Colonic mucosa (tissue), 4 donors: Measurements from ENCODE around the gene PTK6. TPM values are rescaled to one million over a fixed set of nuclear protein-coding genes. Genes with fewer than 3 reads are reported as not detected.

ENCODE experiments used
- DNase-seq: peaks from one replicate; pipeline ENCODE4 v3.0.0-alpha.2; 2020
- H3K27ac ChIP-seq: fragments of 200-600 bp; one replicate; pipeline ENCODE4 v1.8.0; 2021
- H3K27me3 ChIP-seq: fragments of 200-600 bp; one replicate; pipeline ENCODE4 v1.8.0; 2021
- H3K36me3 ChIP-seq: fragments of 200-600 bp; one replicate; pipeline ENCODE4 v1.8.0; 2021
- H3K4me1 ChIP-seq: fragments of 200-600 bp; one replicate; pipeline ENCODE4 v1.8.0; 2021; ENCODE audit warnings: mild to moderate bottlenecking
- H3K4me3 ChIP-seq: fragments of 200-600 bp; one replicate; pipeline ENCODE4 v1.8.0; 2021
- H3K9ac ChIP-seq, 2 donors: one replicate each; pipeline ENCODE4 v1.7.0; 2013; ENCODE audit warnings: control low read depth in 2 of 2, low read depth in 2 of 2, low read length in 2 of 2
- H3K9me3 ChIP-seq: fragments of 200-600 bp; one replicate; pipeline ENCODE4 v1.8.0; 2021
- intact Hi-C: fragments of 100-400 bp; cut with DNase I; formaldehyde crosslinking; loops from one replicate; pipeline ENCODE4 v1.14.1; 2022
- total RNA-seq, 2 donors: library from RNA; stranded (reverse); fragmentation: NEBNext Ultra II Directional in 1 of 2; extraction: Animal tissue kit (Norgen Biotek cat#: 25700) in 1 of 2; gene quantifications; one replicate each; pipeline ENCODE4 v1.2.1, GENCODE V29; 2021
- TF ChIP-seq, protein P1 (sequence below): fragments of 200-600 bp; IDR thresholded peaks from one replicate; pipeline ENCODE4 v1.8.0; 2022; ENCODE audit warnings: antibody characterized with exemption, mild to moderate bottlenecking
- donor health status: healthy.
- donor health status: DM: no; HTN: no; CAD: no.
- donor health status: DM: no; HTN: no; CAD: no.

The PTK6 gene
- total RNA-seq, 2 donors from 2014 or later, result 69.0 to 91.1 TPM

DNA sequence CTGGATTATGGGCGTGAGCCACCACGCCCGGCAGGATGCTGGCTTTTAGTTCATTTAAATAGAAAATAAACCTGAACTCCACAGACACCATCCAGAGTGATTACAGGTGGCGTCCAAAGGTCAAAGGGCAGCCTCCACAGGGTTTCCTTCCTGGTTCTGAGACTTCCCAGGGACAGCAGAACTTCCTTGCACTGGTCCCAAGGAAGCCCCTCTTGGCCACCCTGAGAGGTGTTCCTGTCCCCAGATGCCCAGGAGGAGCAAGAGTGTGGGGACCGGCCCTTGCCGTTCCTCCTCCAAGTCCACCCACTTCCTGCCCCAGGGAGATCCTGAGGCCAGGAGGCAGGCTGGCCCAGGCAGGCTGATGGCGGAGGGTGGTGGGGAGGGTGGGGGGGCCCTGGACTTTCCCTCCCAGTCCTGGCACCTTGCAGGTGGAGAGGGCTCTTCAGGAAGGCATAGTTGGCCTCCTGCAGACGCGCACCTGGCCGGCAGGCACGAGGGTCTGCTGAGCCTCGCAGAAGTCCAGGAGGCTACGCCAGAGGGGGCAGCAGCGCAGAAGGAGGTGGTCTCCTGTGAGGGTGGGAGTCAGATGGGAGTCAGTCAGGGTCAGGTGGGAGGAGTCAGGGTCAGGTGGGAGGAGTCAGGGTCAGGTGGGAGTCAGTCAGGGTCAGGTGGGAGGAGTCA, 21.8 kb upstream of the PTK6 start:
- Histone ChIP-seq H3K27ac (no peak overlapping the region), H3K36me3 (peaks cover 9% of the 10 kb centered on the region), H3K9ac (no peak overlapping the region), H3K9me3 (no peaks in the 10 kb centered on the region), H3K4me3 (no peak overlapping the region), H3K4me1 (no peaks in the 10 kb centered on the region), H3K27me3 (no peaks in the 10 kb centered on the region)
- DNase-seq, result peak; percentile 63
- intact Hi-C loops, result no loop called here
- TF ChIP-seq, protein P1, sequence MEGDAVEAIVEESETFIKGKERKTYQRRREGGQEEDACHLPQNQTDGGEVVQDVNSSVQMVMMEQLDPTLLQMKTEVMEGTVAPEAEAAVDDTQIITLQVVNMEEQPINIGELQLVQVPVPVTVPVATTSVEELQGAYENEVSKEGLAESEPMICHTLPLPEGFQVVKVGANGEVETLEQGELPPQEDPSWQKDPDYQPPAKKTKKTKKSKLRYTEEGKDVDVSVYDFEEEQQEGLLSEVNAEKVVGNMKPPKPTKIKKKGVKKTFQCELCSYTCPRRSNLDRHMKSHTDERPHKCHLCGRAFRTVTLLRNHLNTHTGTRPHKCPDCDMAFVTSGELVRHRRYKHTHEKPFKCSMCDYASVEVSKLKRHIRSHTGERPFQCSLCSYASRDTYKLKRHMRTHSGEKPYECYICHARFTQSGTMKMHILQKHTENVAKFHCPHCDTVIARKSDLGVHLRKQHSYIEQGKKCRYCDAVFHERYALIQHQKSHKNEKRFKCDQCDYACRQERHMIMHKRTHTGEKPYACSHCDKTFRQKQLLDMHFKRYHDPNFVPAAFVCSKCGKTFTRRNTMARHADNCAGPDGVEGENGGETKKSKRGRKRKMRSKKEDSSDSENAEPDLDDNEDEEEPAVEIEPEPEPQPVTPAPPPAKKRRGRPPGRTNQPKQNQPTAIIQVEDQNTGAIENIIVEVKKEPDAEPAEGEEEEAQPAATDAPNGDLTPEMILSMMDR, result no peak

- no peaks in the 10 kb centered on the region for H3K27me3 ChIP-seq
- no peak overlapping the region for H3K4me3 ChIP-seq
- DNase-seq, result no peak
- H3K9ac ChIP-seq, result no peak overlapping the region
- H3K4me1 ChIP-seq, result no peaks in the 10 kb centered on the region
- TF ChIP-seq, protein P1, result no peak
- intact Hi-C loops, result no loop called here
- H3K9me3 ChIP-seq, result no peaks in the 10 kb centered on the region
- H3K36me3 ChIP-seq, result peaks cover 3% of the 10 kb centered on the region
- H3K27ac ChIP-seq, result no peak overlapping the region
These were observed 20.3 kb upstream of the PTK6 start for GRCh38 chr20:63557481-63557891.

GRCh38 chr20:63556873-63557478, 19.8 kb upstream of the PTK6 start:
- H3K9ac ChIP-seq, result no peak overlapping the region
- H3K4me3 ChIP-seq, result no peak overlapping the region
- H3K36me3 ChIP-seq, result no peaks in the 10 kb centered on the region
- no peaks in the 10 kb centered on the region for H3K27me3 ChIP-seq
- H3K4me1 ChIP-seq, result no peaks in the 10 kb centered on the region
- TF ChIP-seq, protein P1, result no peak
- intact Hi-C loops, result no loop called here
- DNase-seq, result no peak
- H3K27ac ChIP-seq, result no peak overlapping the region
- no peaks in the 10 kb centered on the region for H3K9me3 ChIP-seq

GRCh38 chr20:63555661-63556381, 18.6 kb upstream of the PTK6 start:
- Histone ChIP-seq H3K4me3 (no peak overlapping the region), H3K27ac (no peak overlapping the region), H3K9me3 (no peaks in the 10 kb centered on the region), H3K27me3 (no peaks in the 10 kb centered on the region), H3K36me3 (no peaks in the 10 kb centered on the region), H3K4me1 (no peaks in the 10 kb centered on the region), H3K9ac (no peak overlapping the region)
- TF ChIP-seq, protein P1, result no peak
- DNase-seq, result no peak
- intact Hi-C loops, result no loop called here

DNA sequence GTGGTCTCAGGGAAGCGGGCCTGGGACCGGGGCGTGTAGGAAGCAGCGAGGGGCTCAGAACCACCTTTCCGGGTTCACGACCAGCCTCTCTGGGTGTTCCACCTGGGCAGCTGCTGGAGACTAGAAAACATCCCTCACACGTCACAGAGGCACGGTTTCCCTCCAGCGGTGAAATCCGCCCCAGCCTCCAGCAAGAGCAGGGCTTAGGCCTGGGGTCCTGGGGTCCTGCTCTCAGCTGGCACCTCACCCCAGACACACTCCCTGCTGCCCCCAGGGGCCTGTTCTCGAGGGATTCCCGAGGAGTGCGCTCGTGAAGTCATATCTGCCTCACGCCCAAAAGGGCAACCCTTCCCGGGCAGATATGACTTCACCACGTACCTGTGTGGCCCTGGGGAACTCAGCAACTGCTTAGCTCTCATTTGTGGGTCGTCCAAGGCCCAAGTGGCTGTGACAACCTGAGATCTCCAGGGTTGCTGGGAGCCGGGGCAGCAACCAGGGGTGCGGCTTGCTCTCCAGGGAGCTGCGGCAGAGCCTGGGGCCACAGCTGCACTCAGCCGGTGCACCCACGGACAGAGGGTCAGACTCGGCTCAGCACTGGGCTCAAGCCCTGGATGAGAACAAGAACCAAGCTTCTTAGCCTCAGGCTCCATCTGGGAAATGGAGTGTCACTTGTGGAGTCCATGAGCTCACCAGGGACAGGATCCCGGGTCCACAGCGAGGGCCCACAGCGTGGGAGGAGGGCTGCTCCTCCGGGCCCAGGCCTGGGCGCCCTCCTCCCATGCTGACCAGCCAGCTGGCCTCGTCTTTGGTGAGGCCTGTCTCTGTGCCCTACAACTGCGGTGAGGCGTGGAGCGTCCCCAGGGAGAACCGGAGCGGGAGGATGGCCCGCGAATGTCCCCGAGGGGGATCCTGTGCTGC, 17.4 kb upstream of the PTK6 start:
- TF ChIP-seq, protein P1, result no peak
- Histone ChIP-seq H3K9ac (no peak overlapping the region), H3K9me3 (no peaks in the 10 kb centered on the region), H3K4me3 (peak overlapping the region; percentile 54), H3K4me1 (no peaks in the 10 kb centered on the region), H3K27ac (no peak overlapping the region), H3K27me3 (no peaks in the 10 kb centered on the region), H3K36me3 (no peaks in the 10 kb centered on the region)
- no peak for DNase-seq
- intact Hi-C loops, result no loop called here
